GM19468 (cell line): Measurements from ENCODE around the gene TNFRSF4.

Experiments
- ATAC-seq: cut with Tn5 transposase; IDR thresholded peaks from one replicate; pipeline ENCODE4 v1.9.1; 2021; ENCODE audit warnings: mild to moderate bottlenecking, moderate library complexity, moderate number of reproducible peaks; ENCODE audit not compliant: unreplicated experiment; ENCODE audit errors: extremely low read depth

Gene TNFRSF4

GRCh38 chr1:1161683-1162079, 52.3 kb downstream of the TNFRSF4 start:
- ATAC-seq = no peak
